DLD1 (cell line): ENCODE data around the gene PARVG.

Experiments
- in situ Hi-C: cut with HindIII; loops from 2 replicates; pipeline ENCODE4 v1.10.0; 2017; ENCODE audit warnings: low sequenced_read_pairs

PARVG gene

GRCh38 chr22:44193535-44193891 is 12.8 kb downstream of the PARVG start:
- in situ Hi-C loops: no loop called here

- in situ Hi-C loops: no loop called here
These were observed 13.8 kb downstream of the PARVG start for GRCh38 chr22:44194569-44194968.

- in situ Hi-C loops: no loop called here
These were observed 14.6 kb downstream of the PARVG start for GRCh38 chr22:44195189-44195871.

- in situ Hi-C loops: no loop called here
These were observed 15.5 kb downstream of the PARVG start for GRCh38 chr22:44196241-44196640.

- in situ Hi-C loops: no loop called here
These were observed 16.0 kb downstream of the PARVG start for GRCh38 chr22:44196731-44197131.

GRCh38 chr22:44197271-44197670 is 16.5 kb downstream of the PARVG start:
- in situ Hi-C loops: no loop called here

GRCh38 chr22:44199164-44199563 is 18.4 kb downstream of the PARVG start:
- in situ Hi-C loops: no loop called here

GRCh38 chr22:44199866-44200265 is 19.1 kb downstream of the PARVG start:
- in situ Hi-C loops: no loop called here

GRCh38 chr22:44200451-44200850 is 19.7 kb downstream of the PARVG start:
- in situ Hi-C loops: no loop called here

- in situ Hi-C loops: no loop called here
These were observed 20.3 kb downstream of the PARVG start for GRCh38 chr22:44200855-44201550.

- in situ Hi-C loops: no loop called here
These were observed 20.9 kb downstream of the PARVG start for GRCh38 chr22:44201665-44202064.

- in situ Hi-C loops: no loop called here
These were observed 21.6 kb downstream of the PARVG start for GRCh38 chr22:44202261-44202789.

- in situ Hi-C loops: no loop called here
These were observed 22.5 kb downstream of the PARVG start for GRCh38 chr22:44203203-44203602.

GRCh38 chr22:44204739-44205515 is 24.2 kb downstream of the PARVG start:
- in situ Hi-C loops: no loop called here

- in situ Hi-C loops: no loop called here
These were observed 25.0 kb downstream of the PARVG start for GRCh38 chr22:44205516-44206329.

GRCh38 chr22:44206330-44206645 is 25.6 kb downstream of the PARVG start:
- in situ Hi-C loops: no loop called here

GRCh38 chr22:44206696-44207095 is 26.0 kb downstream of the PARVG start:
- in situ Hi-C loops: no loop called here

GRCh38 chr22:44207173-44207980 is 26.7 kb downstream of the PARVG start:
- in situ Hi-C loops: no loop called here

- in situ Hi-C loops: no loop called here
These were observed 27.2 kb downstream of the PARVG start for GRCh38 chr22:44207981-44208317.

GRCh38 chr22:44209343-44209742 is 28.6 kb downstream of the PARVG start:
- in situ Hi-C loops: no loop called here
